Iris pigment epithelial cell (primary cell): ENCODE data around the gene MKRN2OS.
A peak's percentile ranks its signal among the peaks of the same experiment; 100 is the strongest.

Experiments used
- DNase-seq: peaks from one replicate; pipeline ENCODE4 v3.0.0-alpha.2; 2011; ENCODE audit warnings: low read depth

MKRN2OS gene

DNA sequence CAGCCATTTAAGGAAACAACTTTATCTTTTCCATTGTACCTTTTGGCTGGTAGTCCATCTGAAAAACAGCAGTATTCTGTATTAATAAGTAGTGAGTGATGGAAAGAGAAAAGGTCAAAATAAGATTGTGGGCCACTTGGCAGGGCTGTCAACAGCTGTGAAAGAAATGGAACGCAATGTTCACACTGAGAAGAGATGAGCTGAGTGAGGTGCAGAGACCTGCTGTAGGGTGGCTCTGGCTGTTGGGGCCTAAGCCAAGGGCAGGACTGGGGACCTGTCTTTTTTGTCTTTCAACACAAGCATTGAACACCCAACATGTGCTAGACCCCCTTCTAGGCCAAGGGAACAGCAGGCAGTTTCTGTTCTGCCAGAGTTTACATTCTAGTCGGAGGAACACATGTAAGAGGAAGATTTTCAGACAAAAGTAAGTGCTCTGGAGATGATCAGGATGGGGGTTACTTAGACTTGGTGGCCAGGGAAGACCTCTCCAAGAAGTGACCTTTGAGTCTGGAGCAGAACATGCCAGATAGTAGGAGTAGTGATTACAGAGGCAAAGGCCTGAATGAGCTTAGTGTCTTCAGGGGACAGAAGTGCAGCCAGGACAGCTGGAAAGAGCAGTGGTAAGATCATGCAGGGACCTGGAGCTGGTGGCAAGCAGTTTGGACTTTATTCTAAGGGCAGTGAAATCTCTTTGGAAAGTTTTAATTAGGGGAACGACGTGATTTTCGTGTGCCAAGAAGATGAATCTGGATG, 31.4 kb downstream of the MKRN2OS start:
- no peak for DNase-seq

DNA sequence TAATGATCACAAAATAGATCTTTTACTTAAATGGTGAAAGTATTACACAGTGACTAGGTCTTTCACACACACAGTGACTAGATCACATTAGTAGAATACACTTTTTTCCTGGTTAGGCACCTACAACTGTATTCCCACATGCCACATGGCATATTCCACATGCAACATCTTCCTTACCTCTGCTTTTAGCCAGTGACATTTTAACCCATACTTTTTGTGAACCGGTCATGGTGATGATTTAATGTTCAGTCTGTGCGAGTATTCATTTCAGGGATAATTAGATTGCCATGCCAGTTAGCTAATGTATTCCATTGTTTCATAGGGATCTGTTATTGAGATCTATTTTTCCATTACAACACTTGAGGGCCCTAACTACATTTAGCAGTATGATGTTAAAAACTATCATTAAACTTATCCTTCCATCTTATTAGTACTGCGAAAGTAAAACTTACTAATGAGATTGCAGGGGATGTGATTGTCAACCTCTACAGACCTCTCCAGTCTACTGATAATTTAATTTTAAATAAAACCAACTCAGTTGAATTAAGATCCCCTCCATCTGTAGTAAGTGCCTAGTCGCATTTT, 32.7 kb downstream of the MKRN2OS start:
- no peak for DNase-seq

DNA sequence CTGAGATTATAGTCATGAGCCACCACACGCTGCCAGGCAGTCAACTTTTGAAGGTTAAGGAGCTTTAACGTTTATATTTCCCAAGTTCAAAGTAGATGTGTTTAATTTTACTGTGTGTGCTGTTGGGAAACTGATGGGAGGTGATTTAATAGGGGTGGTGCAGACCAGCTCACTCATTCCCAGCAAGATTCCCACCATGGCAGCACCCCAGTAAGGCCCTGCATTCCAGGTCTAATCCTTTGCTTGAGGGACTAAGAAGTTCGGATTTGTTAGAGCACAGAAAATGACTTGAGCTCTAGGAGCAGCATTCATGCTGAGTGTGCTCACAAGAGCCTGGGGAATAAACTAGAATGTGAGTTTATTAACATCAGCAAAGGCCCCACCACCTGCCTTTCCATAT, 35.8 kb downstream of the MKRN2OS start:
- no peak for DNase-seq

DNA sequence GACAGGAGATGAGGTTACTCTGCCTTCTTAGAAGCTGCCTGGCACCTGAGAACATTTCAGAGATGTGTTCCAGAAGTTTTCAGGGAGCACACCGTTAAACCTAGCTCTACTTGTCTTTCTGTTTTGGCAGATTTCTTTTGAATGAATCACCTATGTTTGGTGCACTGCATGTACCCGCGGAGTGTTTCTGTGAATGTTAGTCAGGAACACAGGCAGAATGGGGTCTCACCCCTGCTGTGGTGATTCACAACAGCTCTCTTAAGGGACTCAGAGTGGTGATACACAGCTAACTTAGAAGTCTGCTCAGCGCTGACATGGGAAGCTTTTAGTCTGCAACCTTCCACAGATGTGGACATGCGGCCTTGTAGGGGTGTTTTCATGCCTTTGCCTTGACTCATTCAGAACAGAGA, 37.0 kb downstream of the MKRN2OS start:
- DNase-seq = peak; percentile 99

DNA sequence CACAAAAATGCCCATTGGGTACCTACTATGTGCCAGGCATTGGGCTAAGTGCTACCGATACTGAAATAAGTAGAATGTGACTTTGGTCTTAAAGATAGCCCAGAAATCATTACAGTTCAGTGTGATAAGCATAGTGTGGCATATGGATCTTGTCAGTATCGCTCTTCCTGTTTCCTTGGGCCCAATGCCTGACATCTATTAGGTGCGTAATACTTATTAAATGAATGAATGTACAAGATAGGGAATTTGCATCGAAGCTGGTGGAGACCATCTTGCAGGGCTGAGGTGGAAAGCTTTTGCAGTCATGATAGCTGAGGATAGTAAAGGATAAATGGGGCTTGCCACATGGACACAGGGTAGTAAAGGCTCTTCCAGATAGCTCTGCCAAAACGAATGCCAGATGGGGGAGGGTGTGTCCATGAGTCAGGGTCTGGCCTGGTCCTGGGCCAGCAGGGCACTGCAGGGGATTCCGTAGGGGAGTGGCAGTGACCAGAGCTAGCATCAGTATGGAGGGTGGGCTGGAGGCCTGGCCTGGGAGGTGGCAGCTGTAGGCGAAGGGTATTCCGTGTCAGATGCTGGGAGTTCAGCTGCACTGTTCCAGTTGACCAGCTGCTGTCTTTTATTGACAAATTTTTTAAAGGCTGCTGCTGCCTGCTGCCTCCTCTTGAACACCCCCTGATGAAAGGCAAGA, 37.6 kb downstream of the MKRN2OS start:
- DNase-seq = peak; percentile 68

DNA sequence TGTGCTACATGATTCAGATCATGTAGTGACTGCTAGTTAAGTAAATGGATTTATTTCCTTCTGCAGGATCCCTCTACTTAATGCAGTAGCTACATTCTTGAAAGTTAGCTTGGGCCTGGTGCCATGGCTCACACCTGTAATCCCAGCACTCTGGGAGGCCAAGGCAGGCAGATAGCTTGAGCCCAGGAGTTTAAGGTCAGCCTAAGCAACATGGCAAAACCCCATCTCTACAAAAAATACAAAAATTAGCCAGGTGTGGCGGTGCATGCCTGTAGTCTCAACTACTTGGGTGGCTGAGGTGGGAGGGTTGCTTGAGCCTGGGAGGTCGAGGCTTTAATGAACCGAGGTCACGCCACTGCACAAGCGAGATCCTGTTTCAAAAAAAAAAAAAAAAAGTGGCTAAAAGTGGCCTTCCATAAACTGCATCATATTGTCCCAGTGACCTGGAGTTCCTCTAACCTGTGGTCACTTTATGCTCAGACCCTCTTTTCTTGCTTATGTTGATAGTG, 39.0 kb downstream of the MKRN2OS start:
- no peak for DNase-seq

DNA sequence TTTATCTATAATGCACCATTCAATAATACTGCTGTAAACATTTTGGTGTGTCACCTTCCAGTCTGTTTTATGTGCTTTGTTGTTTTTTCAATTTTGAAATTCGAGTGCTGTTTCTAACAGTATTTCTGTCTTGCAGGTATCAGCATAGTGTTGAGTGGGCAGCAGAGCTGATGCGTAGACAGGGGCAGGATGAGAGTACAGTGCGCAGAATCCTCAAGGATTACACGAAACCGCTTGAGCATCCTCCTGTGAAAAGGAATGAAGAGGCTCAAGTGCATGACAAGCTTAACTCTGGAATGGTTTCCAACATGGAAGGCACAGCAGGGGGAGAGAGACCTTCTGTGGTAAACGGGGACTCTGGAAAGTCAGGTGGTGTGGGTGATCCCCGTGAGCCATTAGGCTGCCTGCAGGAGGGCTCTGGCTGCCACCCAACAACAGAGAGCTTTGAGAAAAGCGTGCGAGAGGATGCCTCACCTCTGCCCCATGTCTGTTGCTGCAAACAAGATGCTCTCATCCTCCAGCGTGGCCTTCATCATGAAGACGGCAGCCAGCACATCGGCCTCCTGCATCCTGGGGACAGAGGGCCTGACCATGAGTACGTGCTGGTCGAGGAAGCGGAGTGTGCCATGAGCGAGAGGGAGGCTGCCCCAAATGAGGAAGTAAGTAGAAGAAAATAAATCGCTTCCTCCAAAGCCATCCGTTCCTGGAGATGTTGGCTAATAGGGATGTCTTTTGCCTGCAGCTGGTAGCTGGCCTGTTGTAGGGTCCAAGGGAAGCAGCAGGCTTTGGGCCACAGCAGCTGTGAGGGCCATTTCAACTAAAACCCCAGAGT, 42.0 kb downstream of the MKRN2OS start:
- DNase-seq = no peak

DNA sequence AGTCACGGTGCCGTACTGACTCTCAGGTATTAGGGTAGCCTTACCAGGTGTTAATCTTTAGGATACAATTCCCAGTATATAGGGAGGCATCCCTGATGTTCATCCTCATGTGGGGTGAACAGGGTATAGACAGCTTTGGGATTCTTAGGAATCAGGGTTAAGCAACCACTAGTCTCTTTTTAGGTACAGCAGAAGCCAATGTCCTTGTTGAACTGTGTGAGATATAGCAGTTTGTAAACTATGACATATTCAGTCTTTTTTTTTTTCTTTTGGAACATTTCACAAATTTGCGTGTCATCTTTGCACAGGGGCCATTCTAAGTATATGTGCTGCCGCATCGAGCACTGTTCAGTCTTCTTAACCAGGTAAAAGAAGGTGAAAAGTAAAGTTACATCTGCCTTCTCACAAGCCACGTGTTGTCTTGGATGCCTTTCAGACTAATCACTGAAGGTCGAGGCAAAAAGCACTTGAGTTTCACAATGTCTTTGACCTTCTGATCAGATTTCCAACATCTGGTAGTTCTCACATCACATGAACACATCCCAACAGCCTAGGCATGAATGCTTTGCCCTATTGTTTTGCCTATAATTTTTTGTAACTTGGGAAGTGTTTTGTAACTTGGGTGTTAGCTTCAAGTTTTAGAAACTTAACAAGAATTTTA, 43.8 kb downstream of the MKRN2OS start:
- peak; percentile 79 for DNase-seq

DNA sequence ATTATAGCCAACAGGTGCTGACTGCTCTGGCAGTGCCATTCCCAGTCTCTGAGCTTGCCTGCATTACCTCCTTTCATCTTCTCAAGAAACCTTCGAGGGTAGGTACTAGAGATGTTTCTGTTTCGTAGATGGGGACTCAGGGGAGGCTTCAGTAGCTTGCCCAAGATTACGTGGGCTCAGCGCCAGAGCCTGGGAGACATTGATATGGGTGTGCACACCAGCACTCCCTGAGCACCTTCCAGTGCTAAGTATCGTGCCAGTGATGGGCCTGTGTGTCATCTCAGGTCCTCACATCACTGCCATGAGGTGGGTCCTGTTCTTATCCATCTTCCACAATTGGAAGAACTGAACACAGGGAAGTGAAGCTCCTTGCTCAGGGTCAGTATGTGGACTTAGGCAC, 45.8 kb downstream of the MKRN2OS start:
- DNase-seq = no peak

DNA sequence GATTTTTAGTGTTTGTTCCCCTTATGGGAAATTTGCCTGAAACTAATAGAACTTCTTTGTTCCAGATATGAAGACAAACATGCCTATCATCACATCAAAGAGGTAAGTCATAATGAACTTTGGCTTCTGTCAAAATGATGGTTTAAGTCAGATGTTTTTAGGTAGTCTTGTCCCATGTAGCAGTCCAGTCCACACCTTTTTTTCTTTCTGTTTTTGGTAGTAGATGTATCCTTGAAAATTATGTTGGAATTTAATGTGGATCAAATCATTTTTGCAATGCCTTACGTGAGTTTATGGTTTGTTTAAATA, 48.9 kb downstream of the MKRN2OS start:
- DNase-seq = no peak

DNA sequence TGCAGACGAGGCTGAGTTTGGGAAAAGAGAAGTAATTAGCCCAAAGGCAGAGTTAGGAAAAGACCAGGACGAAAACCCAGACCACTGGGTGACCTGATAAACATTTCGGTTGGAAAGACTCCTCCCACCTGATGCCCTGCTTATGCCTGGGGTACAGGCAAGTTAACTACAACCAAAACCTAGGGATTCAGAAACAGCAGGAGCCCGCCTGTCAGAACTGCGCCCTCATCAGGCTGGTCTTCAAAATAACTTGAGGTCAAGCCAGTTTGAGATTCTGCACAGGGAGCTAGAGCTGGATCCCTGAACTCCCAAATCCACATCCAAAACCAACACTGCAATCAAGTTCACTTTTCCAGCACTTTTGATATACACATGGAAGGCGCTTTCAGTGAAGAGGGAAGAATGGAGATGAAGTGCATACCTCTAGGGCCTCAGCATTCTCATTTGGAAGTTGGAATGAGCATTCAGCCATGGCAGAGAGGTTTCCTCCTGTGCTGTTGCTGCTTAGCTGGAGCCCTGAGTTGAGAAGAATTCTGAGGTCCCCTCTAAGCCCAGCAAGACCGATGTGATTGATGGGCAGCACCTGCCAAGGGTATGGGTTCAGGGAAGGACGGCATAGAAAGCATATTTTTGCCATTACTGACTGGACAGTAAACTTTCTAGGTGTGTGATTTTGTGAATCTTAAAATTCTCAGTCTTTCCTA, 49.4 kb downstream of the MKRN2OS start:
- DNase-seq = no peak

DNA sequence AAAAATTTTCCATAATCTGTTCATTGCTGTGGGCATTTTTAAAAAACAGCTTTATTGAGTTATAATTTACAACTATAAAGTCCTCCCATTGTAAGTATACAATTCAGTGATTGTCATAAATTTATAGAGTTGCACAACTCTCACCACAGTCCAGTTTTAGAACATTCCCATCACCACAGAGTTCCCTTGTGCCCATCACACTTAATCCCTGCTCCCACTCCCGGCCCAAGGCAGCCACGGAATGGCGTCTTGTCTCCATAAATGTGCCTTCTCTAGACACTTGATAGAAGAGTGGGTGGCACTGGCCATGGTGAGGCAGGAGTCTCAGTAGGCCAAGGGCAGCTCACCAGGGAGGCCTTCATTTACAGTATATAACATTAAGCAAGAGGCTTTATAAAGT, 54.8 kb downstream of the MKRN2OS start:
- no peak for DNase-seq

DNA sequence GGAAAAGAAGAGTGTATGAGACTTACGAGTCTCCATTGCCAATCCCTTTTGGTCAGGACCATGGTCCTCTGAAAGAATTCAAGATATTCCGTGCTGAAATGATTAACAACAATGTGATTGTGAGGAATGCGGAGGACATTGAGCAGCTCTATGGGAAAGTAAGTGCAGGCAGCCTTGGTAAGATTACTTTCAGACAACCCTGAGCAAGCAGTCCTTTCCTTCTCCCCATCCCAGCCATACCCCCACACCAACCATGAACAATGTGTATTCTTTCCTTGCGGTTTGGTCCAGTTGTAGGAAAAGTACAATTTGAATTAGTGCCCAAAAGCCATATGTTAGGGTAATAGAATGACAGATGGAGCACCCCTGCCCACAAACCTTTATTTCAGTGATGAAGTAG, 55.5 kb downstream of the MKRN2OS start:
- DNase-seq = peak; percentile 41
